Measurements from ENCODE around the gene SCAMP4. TPM values are rescaled to one million over a fixed set of nuclear protein-coding genes. Genes with fewer than 3 reads are reported as not detected.

Gene SCAMP4
- total RNA-seq, 1 experiment from 2014 or later = 69.0 TPM

DNA sequence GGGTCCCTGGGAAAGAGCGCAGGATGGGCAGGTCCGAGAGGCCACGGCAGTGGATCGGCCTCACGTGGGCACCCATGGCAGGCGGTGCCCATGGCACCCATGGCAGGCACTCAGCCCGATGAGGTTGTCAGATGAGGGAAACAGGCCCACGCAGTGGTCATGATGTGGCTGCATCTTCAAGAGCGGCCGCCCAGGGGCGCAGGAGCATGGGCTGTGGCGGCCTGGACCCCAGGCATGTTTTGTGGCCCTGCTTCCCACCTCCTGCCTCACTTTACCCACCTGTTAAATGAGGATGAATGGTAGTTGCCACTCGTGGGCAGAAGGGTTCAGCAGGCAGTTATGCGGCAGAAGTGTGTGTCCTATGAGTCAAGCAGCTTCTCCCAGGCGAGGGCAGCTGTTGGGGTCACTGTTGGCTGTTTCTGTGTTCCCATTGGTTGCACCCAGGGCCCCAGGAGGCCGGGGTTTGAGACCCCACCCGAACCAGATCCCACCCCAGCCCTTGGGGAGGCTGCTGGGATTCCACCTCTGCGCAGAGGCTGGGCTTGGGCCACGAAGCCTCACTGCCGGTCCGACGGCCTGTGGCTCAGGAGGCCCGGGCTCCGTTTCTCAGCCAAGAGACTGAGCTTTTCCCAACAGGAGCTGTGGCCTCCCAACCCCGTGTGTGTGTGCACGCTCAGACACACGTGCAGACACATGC lies 65.8 kb downstream of the SCAMP4 start:
- H2AK5ac ChIP-seq (ENCODE audit: insufficient read length, low read length) = no peak overlapping the region
- H4K91ac ChIP-seq (ENCODE audit: insufficient read length, low read depth, low read length) = no peak overlapping the region
- no peak overlapping the region for H4K8ac ChIP-seq (replicated peaks; ENCODE audit: insufficient read length, low read depth, low read length)
- no peak overlapping the region for H3K23ac ChIP-seq (ENCODE audit: insufficient read length, low read depth, low read length)
- Mint-ChIP-seq H3K4me1 (no peaks in the 10 kb centered on the region), H3K4me3 (no peak overlapping the region), H3K27ac (no peak overlapping the region), H3K9me3 (no peaks in the 10 kb centered on the region), H3K36me3 (ENCODE audit: insufficient read depth in 1 of 3, low read depth in 3 of 3) (peaks cover 5 to 21% (median 20%) of the 10 kb centered on the region in 3 experiments; a peak in 6 of 7 replicates), H3K27me3 (ENCODE audit: low read depth) (no peaks in the 10 kb centered on the region)
- H3K27ac ChIP-seq (ENCODE audit: insufficient read length, low read depth, low read length) = no peak overlapping the region
- TF ChIP-seq, protein P1, sequence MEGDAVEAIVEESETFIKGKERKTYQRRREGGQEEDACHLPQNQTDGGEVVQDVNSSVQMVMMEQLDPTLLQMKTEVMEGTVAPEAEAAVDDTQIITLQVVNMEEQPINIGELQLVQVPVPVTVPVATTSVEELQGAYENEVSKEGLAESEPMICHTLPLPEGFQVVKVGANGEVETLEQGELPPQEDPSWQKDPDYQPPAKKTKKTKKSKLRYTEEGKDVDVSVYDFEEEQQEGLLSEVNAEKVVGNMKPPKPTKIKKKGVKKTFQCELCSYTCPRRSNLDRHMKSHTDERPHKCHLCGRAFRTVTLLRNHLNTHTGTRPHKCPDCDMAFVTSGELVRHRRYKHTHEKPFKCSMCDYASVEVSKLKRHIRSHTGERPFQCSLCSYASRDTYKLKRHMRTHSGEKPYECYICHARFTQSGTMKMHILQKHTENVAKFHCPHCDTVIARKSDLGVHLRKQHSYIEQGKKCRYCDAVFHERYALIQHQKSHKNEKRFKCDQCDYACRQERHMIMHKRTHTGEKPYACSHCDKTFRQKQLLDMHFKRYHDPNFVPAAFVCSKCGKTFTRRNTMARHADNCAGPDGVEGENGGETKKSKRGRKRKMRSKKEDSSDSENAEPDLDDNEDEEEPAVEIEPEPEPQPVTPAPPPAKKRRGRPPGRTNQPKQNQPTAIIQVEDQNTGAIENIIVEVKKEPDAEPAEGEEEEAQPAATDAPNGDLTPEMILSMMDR (conservative IDR thresholded peaks at IDR 0.05) = no peak
- no peak overlapping the region for H2BK12ac ChIP-seq (ENCODE audit: insufficient read length, low read depth, low read length)
- no peak overlapping the region for H4K5ac ChIP-seq (ENCODE audit: insufficient read length, low read depth, low read length)
- H4K20me1 ChIP-seq (ENCODE audit: control insufficient read depth, insufficient read depth, insufficient read length) = peaks cover 3% of the 10 kb centered on the region
- H3K18ac ChIP-seq (ENCODE audit: insufficient read length, low read depth, low read length) = no peak overlapping the region
- no peak overlapping the region for H3K4me2 ChIP-seq (ENCODE audit: insufficient read depth, insufficient read length, low read length)
- H2BK15ac ChIP-seq (ENCODE audit: low read depth, low read length) = no peak overlapping the region
- peaks cover 3% of the 10 kb centered on the region for H3K79me1 ChIP-seq (ENCODE audit: insufficient read depth, low read depth, low read length, poor library complexity, severe bottlenecking)
- no CpG with 5 or more reads among the region's 27 CpGs for WGBS (ENCODE audit: extremely low coverage, insufficient read length, low lambda C conversion rate)
- no peak overlapping the region for H2BK5ac ChIP-seq (ENCODE audit: insufficient read length, low read length)
- no peak overlapping the region for H3K4ac ChIP-seq (ENCODE audit: low read depth, low read length)
- no peak overlapping the region for H3K14ac ChIP-seq (ENCODE audit: insufficient read depth, low read length)
- no peaks in the 10 kb centered on the region for H3K23me2 ChIP-seq (ENCODE audit: insufficient read length, low read depth, low read length, poor library complexity, severe bottlenecking)
- no peaks in the 10 kb centered on the region for H3K4me1 ChIP-seq (ENCODE audit: insufficient read depth, low read length)
- no peaks in the 10 kb centered on the region for H3K27me3 ChIP-seq (ENCODE audit: insufficient read depth, low read length)
- no peak overlapping the region for H2BK20ac ChIP-seq (ENCODE audit: low read depth, low read length, poor library complexity, severe bottlenecking)
- H3K9me3 ChIP-seq (ENCODE audit: control insufficient read depth, low read depth, low read length) = no peaks in the 10 kb centered on the region
- H3K56ac ChIP-seq (ENCODE audit: insufficient read length, low read depth, low read length) = no peak overlapping the region
- H3T11ph ChIP-seq (ENCODE audit: low read length) = no peak overlapping the region
- peaks cover 8% of the 10 kb centered on the region; the same call in 1 of the 2 replicates for H3K79me2 ChIP-seq (ENCODE audit: insufficient read depth, low read length)
- H3K9ac ChIP-seq (ENCODE audit: extremely low read depth, insufficient read length, low read length) = no peak overlapping the region
- no peak for DNase-seq
- H2BK120ac ChIP-seq (ENCODE audit: low read depth, low read length, poor library complexity, severe bottlenecking) = no peak overlapping the region
- no peak overlapping the region for H2AFZ ChIP-seq (ENCODE audit: low read length)

Data from H9 (cell line).